HEK293T (cell line): Measurements from ENCODE around the gene AMN1.

ENCODE experiments used
- ARNT ChIP-seq: fragments of 450-650 bp; IDR thresholded peaks from 2 replicates; pipeline ENCODE4 v1.6.1; 2017; ENCODE audit warnings: mild to moderate bottlenecking
- BHLHE40 ChIP-seq: fragments of 450-650 bp; IDR thresholded peaks from 2 replicates; pipeline ENCODE4 v1.6.1; 2016; ENCODE audit warnings: mild to moderate bottlenecking, moderate library complexity, borderline replicate concordance
- FOXA1 ChIP-seq: fragments of 450-650 bp; IDR thresholded peaks from 2 replicates; pipeline ENCODE4 v1.6.1; 2016; ENCODE audit warnings: mild to moderate bottlenecking
- FOXM1 ChIP-seq: fragments of 450-650 bp; IDR thresholded peaks from 2 replicates; pipeline ENCODE4 v1.6.1; 2017; ENCODE audit warnings: mild to moderate bottlenecking, borderline replicate concordance
- SP1 ChIP-seq: fragments of 450-650 bp; IDR thresholded peaks from 2 replicates; pipeline ENCODE4 v1.6.1; 2017
- TARDBP ChIP-seq: fragments of 450-650 bp; IDR thresholded peaks from 2 replicates; pipeline ENCODE4 v1.6.1; 2016

- TF ChIP-seq SP1 (peak; percentile 38; the same call in 1 of the 2 replicates), FOXA1 (no peak), TARDBP (no peak), BHLHE40 (no peak), FOXM1 (peak; percentile 65; the same call in 1 of the 2 replicates), ARNT (no peak)
Measured at GRCh38 chr12:31728917-31729640, at the start of gene AMN1.
